Measurements from ENCODE around the gene CLCN7. TPM values are rescaled to one million over a fixed set of nuclear protein-coding genes. Genes with fewer than 3 reads are reported as not detected.

CLCN7 gene
- total RNA-seq, 2 donors from 2014 or later, result 35.8 to 52.6 TPM

DNA sequence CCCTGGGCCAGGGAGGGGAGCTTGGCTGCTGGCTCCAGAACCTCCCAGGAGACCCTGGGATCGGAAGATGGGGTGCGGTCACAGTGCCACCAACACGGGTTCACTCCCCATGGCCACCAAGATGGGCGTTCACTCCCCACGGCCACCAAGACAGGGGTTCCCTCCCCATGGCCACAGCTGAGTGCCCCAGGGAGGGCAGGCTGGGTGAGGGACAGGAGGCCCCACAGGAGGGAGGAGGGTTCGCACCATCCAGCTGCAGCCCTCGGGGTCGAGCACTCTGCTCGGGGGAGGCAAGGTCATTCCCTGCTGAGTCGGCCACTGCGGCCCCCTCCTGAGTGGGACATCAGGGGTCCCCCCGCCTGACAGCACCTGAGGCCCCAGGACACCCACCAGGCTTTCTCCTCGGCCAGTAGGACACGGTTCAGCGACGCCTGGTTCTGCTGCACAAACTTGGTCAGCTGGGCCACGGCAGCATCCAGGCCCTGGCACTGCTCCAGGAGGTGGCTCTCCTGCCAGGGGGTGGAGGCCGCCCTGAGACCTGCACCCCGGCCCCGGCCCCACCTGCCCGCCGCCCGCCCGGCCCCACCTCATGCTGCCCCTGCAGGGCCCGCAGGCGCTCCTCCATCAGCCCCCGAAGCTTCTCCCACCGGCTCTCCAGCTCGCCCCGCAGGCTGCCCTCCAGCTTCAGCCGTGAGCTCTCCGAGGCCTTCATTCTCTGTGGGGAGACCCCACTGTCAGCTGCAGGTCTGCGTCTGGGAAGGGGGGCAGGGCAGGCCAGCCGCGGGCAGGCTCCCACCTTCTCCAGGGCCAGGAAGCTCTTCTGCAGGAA is 36.4 kb downstream of the CLCN7 start:
- DNase-seq (ENCODE audit: low spot score), result no peak
- intact Hi-C loops (cut with DNase I), result no loop called here

DNA sequence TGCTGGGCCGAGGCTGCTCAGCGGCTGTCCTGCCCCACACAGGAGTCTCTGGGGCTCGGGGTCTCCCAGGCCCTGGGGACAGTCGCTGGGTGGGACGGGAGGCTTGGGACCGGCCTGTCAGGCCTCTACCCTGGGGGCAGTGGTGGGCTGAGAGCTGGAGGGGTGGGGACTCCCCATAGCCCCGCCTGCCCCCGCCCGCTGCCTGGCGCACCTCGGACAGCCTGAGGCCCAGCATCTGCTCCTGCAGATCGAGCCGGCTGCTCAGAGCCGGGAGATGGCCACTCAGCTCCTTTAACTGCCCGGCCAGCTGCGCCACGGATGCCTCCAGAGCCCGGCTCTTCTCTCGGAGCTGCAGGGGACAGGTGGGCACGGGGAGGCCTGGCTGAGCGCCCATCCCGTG is 37.2 kb downstream of the CLCN7 start:
- intact Hi-C loops (cut with DNase I), result no loop called here
- no peak for DNase-seq (ENCODE audit: low spot score)

DNA sequence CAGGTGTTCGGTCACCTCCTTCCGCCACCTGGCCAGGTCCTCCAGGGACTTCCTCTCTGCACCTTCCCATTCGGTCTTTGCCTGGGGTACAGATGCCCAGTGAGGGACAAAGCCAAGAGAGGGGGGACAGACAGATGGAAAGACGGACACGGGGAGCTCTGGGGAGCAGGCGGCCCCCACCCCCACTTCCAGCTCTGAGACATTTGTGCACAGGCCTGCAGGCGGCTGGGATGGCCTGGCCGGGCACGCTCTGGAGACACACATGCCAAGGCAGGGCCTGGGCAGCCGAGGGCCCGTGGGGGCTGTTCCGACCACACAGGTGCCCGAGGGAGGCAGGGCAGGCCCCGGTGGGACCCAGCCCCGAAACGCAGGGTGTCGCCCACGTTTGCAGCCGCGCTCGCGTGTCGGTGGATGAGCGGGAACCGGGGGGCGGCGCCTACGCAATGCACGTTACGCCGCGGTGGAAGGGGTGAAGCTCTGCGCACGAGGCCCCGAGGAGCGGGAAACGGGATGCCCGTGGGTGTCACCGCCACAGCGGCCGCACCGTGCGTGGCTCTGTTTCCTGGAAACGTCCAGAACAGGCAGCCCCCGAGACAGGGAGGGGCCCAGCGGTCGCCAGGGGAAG is 38.0 kb downstream of the CLCN7 start:
- intact Hi-C loops (cut with DNase I), result no loop called here
- no peak for DNase-seq (ENCODE audit: low spot score)

DNA sequence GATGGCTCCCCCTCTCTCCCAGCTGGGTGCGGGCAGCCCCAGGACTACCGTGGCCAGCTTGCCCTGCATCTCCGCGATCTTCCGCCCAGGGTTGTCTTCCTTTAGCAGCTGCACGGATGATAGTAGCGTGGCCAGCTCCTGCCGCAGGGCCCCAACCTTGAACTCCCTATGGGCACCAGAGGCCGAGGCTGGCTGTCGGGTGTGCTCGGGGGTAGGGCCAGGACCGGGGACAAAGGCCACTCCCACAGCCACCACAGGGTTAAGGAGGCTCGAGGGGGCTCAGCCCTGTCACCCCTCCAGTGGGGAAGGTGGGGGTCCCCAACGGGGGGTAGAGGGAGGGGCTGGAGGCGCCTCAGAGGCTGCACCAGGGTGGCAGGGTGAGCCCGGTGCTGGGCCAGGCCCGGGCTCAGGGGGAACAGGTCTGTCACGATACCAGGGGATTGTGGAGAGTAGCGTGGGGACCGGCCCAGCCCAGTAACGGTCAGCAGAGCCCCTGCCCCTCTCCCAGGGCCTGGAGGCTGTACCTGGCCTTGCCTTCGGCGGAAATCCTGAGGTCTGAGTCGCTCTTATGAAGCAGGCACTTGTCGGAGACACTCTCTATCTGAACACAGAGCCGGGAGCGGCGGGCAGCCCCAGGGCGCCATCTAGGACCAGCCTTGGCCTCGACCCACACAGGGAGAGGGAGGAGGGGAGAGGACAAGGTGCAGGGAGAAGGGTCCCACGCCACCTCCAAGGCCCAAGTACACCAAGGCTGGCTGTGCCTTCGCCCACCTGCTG is 38.7 kb downstream of the CLCN7 start:
- intact Hi-C loops (cut with DNase I), result no loop called here
- no peak for DNase-seq (ENCODE audit: low spot score)

DNA sequence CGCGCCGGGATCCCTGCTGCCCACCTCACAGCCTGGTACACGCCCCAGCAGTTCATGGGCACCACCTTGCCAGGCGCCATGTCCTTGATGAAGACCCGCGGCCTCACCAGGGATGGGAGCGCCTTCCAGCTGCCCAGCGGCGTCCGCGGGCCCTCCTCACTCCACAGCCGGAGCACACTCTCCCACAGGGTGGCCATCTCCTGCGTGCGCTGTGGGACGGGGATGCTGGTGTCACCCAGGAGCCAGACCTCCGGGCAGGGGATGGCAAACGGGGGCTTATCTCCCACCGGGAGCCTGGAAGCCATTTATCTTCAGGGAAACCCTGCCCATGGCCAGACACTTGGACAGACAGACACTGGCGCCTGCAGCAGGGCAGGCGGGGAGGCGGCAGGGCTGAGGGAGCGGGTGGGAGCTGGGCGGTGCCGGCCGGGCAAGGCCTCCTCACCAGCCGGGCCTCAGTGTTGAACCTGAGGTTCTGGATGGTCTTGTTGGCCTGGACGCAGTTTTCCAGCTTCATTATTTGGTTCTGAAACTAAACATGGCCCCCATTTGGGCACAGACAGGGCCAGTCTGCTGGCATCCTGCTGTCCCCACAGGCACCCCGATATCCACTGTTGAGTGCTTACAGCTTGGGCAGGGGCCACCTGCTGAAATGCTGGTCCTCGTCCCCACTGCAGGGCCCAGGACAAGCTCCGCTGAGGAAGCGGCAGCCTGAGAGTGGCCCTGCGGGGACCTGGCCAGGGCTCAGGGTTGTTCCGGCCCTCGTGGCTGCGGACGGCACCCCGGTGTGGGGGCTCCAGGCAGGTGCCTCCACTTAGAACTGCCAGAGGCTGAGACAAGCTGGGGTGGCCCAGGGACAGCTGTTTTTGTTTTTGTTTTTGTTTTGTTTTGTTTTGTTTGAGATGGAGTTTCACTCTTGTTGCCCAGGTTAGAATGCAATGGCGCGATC is 39.9 kb downstream of the CLCN7 start:
- no peak for DNase-seq (ENCODE audit: low spot score)
- intact Hi-C loops (cut with DNase I), result no loop called here

DNA sequence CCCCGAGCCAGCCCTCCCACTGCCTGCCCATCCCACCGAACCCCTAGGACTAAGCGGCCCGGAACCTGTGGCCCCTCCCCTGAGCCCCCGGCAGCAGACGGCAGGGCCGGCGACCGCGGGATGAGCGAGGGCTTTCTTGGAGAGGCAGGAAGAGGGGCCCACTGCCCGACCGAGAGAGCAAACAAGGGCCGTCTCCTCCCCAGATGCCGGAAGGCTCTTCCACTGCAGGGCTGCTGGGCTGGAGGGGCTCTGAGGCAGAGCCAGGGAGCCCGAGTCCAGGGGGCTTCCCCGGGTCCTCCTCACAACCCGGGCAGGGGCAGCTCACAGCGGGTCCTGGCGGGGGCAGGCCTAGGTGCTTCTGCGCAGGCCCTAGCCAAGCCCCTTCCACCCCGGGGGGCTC is 41.1 kb downstream of the CLCN7 start:
- intact Hi-C loops (cut with DNase I), result no loop called here

DNA sequence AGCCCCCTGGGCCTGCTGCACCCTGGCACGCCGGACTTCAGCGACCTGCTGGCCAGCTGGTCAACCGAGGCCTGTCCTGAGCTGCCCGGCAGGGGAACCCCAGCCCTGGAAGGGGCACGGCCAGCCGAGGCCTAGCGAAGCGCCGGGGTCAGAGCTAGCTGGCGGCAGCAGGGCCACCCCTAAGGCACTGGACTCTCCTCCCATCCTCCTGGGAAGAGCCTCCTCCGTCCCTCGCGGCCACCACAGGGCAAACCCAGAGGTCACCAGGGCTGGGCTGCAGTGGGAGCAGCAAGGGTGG is 41.6 kb downstream of the CLCN7 start:
- no peak for DNase-seq (ENCODE audit: low spot score)
- intact Hi-C loops (cut with DNase I), result no loop called here

More for the DNA sequence above, 41.1 kb downstream of the CLCN7 start:
- DNase-seq (ENCODE audit: low spot score), result no peak

DNA sequence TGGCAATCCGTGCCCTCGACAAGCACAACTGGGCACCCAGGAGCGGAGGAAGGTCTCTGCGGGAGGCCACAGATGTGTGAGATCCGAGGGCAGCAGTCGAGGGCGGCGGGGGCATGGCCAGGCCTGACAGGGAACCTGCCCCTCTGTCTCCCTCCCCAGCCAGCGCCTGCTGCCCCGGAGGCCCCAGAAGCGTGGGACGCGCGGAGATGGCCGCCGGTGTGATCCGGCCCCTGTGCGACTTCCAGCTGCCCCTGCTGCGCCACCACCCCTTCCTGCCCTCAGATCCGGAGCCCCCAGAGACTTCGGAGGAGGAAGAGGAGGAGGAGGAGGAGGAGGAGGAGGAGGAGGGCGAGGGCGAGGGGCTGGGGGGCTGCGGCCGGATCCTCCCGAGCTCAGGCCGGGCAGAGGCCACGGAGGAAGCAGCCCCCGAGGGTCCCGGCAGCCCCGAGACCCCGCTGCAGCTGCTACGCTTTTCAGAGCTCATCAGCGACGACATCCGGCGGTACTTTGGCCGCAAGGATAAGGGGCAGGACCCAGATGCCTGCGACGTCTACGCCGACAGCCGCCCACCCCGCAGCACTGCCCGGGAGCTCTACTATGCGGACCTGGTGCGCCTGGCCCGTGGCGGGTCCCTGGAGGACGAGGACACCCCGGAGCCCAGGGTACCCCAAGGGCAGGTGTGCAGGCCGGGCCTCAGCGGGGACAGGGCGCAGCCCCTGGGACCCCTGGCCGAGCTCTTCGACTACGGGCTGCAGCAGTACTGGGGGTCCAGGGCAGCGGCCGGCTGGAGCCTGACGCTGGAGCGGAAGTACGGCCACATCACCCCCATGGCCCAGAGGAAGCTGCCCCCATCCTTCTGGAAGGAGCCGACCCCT is 42.2 kb downstream of the CLCN7 start:
- intact Hi-C loops (cut with DNase I), result no loop called here
- DNase-seq (ENCODE audit: low spot score), result no peak

DNA sequence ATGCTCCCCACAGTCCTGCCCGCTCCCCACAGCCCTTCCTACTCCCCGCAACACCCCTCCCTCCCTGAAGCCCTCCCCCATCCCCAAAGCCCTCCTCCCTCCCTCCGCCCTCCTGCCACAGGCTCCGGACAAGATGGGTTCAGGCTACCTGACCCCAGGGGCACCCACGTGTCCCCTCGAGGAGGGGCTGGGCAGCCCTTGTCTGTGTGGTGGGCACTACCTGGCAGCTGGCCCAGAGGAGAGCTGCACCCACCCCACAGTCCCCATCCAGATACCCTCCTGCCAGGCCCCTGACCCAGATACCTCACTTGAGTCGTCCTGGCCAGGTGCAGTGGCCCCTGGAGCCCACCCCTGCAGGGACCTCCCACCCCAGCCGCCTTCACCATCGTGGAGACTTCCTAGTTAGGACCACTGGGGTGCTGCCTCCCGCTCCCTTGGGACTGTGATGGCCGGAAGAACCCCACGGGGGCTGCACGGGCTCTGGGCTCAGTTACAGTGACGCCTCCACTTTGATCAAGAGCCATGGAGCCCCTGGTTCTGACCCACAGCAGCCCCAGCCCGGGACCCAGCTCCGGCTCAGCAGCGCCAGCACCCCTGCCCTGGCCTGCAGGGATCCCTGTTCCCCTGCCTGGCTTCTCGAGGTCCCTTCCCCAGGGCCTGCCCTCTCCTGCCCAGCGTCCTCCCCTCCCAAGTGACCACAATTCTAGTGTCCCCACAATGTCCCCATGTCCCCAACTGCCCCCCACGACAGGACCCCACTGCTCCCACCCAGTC is 43.1 kb downstream of the CLCN7 start:
- intact Hi-C loops (cut with DNase I), result no loop called here
- no peak for DNase-seq (ENCODE audit: low spot score)

DNA sequence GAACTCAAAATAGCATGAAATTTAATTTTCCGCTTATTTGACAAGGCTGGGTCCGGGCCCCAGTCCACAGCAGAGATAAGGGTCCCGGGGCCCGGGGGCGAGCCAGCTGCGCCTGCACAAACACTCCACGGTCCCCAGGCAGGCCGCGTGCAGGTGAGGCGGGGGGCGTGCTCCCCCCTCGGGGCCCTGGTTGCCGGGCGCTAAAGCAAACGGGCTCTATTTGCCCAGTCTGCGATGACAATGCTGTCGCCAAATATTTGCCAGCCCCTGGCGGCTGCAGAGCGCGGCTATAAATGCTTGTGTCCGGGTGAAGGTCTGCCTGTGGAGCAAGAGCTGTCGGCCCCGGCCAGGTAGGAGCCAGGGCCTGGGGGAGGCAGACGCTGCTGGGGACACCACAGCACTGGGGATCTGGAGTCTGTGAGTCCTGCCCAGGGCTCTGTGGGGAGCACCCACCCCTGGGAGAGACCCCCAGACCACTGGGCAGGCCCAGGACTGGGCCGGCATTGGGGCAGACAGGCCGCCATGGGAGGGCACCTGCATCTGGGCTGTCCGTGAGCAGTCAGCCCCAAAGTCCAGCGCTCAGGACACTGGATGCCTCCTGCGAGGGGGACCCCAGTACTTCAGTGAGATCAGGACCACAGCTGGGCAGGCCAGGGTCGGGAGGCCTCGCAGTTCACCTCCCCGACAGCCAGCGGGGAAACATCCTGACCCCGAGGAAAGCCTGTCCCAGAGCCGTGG is 43.9 kb downstream of the CLCN7 start, which contains the start of gene PERCC1:
TSS of gene PERCC1 (plus strand) at position 320 of the 738 bp plus-strand sequence. CDS start 1,516 bp downstream, outside the sequence.
- intact Hi-C loops (cut with DNase I), result no loop called here
- no peak for DNase-seq (ENCODE audit: low spot score)

DNA sequence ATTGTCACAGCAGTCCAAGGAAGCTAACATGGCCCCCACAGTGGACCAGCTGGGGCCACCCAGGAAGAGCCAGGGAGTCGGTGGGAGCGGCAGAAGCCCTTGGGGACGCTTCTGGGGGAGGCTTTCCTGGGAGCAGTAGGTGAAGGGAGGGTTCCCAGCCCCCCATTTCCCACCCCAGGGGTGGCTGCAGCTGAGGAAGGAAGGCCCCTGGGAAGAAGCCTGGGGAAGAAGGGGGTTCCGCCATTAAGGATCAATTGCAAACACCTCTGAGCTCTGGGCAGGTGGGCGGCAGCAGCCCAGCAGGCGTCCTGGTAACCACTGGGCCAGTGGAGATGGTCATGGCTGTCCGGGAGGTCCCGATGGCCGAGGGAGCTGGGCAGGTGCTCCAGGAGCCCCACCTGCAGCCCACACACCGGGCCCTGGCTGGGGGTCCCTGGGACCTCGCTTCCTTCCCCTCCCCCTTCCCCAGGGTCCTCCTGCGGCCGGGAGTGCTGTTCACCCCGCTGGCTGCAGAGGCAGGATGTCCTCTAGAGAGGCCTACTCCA is 44.5 kb downstream of the CLCN7 start:
- intact Hi-C loops (cut with DNase I), result no loop called here
- DNase-seq (ENCODE audit: low spot score), result no peak

DNA sequence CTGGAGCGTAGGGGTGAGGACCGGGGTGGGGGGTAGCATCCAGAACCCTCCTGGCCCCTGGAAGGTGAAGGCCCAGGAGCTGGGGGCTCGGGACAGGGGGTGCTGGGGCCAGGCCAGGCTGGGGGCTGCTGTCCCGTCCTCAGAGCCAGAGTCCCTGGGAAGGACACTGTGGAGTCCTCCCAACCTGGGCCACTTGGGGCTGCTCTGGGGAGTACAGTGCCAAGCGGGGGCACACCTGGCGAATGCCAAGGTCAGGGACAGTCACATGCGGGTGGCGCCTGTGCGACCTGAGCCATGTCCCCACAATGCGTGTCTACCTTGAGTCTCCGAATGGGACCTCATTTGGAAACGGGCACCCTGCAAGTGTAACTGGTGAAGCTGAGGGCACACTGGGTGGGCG is 45.2 kb downstream of the CLCN7 start:
- intact Hi-C loops (cut with DNase I), result no loop called here
- no peak for DNase-seq (ENCODE audit: low spot score)

DNA sequence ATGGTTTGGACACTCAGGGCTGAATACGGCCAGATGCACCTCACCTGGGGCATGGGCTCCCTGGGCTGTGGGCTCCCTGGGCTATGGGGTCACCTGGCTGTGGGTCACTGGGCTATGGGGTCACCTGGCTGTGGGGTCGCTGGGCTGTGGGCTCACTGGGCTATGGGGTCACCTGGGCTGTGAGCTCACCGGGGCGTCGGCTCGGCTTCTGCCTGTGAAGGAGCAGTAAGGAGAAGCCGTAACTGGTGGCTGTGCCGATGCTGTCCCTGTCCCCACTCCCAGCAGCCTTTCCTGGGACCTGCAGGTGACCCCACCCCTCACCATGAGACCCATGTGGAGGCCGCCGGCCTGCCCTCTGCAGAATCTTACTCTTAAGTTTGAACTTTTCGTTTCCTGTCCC is 45.8 kb downstream of the CLCN7 start:
- DNase-seq (ENCODE audit: low spot score), result no peak
- intact Hi-C loops (cut with DNase I), result no loop called here

DNA sequence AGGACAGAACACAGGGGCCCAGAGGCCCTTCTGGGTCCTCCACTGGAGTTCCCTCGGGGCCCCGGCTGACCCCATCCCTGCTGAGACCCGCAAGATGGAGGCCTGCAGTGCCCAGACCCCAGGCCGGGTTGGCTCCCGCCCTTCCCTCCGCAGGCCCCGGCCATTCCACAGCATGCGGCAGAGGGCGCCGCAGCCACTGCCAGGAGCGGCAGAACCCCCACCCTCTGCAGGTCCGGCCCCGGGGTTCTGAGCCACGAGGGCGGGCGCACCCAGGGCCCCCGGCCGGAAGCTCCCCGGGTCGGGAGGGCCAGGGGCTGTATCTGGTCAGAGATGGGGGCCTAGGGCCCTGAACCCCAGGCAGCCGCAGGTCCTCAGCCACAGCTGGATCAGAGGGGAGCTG is 46.3 kb downstream of the CLCN7 start:
- intact Hi-C loops (cut with DNase I), result no loop called here
- peak; percentile 89 for DNase-seq (ENCODE audit: low spot score)

DNA sequence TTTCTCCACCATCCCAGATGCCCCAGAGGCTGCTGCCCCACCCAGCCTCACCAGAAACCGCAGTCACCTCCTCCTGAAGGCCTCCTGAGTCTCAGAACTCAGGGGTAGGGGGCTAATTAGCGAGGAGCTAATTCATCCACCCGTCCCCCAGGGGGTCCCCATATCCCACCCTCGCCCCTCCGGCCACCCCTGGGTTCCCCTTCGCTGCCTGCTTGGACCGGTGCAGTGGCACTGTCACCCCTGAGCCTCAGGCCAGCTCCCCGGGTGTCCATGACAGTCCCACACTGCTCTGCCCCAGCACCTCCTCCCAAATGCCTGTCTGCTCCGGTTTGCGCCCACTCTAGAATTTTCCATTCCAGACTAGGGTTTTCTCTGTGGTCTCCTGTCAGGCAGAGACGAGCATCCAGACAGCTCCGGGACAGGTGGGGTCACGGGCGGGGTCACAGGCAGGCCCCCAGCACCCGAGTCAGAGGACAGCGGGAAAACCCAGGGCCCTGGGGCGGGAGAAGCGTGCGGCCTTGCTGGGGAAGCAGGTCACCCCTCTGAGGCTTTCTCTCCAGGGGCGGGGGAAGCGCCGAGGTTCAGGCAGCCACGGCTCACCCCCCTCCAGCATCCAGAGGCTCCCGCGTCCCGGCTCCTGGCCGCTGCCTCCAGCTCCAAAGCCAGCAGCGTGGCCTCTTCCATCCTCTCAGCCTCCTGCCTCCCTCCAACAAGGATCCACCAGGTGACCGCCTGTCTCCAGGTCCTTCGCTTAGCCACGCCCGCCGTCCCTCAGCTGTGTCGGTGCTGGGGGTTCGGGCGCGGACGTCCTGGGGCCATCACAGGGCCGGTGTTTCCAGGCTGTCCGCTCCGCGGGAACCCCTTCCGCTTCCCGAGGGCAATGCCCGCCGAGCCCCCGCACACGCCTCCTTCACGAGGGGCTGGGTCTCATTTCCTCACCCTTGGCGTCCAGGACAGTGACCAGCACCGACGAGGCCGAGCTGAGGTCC is 47.1 kb downstream of the CLCN7 start:
- no peak for DNase-seq (ENCODE audit: low spot score)
- intact Hi-C loops (cut with DNase I), result no loop called here
